H1 (cell line): ENCODE measurements around the gene KCNIP2. TPM values are rescaled to one million over a fixed set of nuclear protein-coding genes. Genes with fewer than 3 reads are reported as not detected.

Source experiments
- ATF3 ChIP-seq: IDR thresholded peaks from 2 replicates; pipeline ENCODE4 v1.6.1; 2011; ENCODE audit warnings: low read depth, mild to moderate bottlenecking, low read length; ENCODE audit not compliant: insufficient read depth
- KDM4A ChIP-seq: IDR thresholded peaks from one replicate; pipeline ENCODE4 v1.7.1; 2012; ENCODE audit warnings: low read depth, mild to moderate bottlenecking, moderate library complexity, low read length, inconsistent platforms; ENCODE audit not compliant: severe bottlenecking
- POU5F1 ChIP-seq: IDR thresholded peaks from 2 replicates; pipeline ENCODE4 v1.6.1; 2011; ENCODE audit warnings: low read depth, mild to moderate bottlenecking, low read length, moderate library complexity
- RAD21 ChIP-seq, 2 experiments: IDR thresholded peaks in 1 of 2; conservative IDR thresholded peaks in 1 of 2; 2 replicates each; pipeline ENCODE4 v1.6.1; 2011; ENCODE audit warnings: low read depth in 2 of 2, low read length in 2 of 2, improper control_type of control experiment in 1 of 2, inconsistent platforms in 1 of 2, mild to moderate bottlenecking in 1 of 2, moderate library complexity in 1 of 2
- RFX5 ChIP-seq: IDR thresholded peaks from 2 replicates; pipeline ENCODE4 v1.6.1; 2011; ENCODE audit warnings: low read depth, low read length, improper control_type of control experiment, borderline replicate concordance
- RNF2 ChIP-seq: fragments of 200-900, 300-1000 bp; sonication (generic); IDR thresholded peaks from 2 replicates; pipeline ENCODE4 v1.7.1; 2016; ENCODE audit warnings: borderline replicate concordance, low read depth, mild to moderate bottlenecking, antibody characterized with exemption, low read length; ENCODE audit not compliant: poor library complexity, severe bottlenecking; ENCODE audit errors: missing control alignments
- SP2 ChIP-seq: IDR thresholded peaks from 2 replicates; pipeline ENCODE4 v1.6.1; 2012; ENCODE audit warnings: mild to moderate bottlenecking, low read length, inconsistent platforms
- TBP ChIP-seq: IDR thresholded peaks from 2 replicates; pipeline ENCODE4 v1.6.1; 2011; ENCODE audit warnings: low read depth, low read length, improper control_type of control experiment
- YY1 ChIP-seq: IDR thresholded peaks from 2 replicates; pipeline ENCODE4 v1.6.1; 2011; ENCODE audit warnings: low read depth, mild to moderate bottlenecking, low read length
- polyA plus RNA-seq, 7 experiments: library from polyadenylated mRNA; depleted of rRNA in 3 of 7; stranded (reverse) in 5 of 7; unstranded in 2 of 7; fragments of >200 nt in 5 of 7; fragments of 200-250 nt in 2 of 7; gene quantifications; 1 replicate in 5 of 7; 2 replicates in 1 of 7; 4 replicates in 1 of 7; pipeline versions ENCODE4 v1.2.1 to v1.2.3, GENCODE V29; 2011 to 2013; ENCODE audit warnings: missing spikeins in 2 of 7, mixed read lengths in 2 of 7
- total RNA-seq: library from RNA; stranded (reverse); fragmentation: NEBNext Ultra II Directional; extraction: Animal tissue kit (Norgen Biotek cat#: 25700); gene quantifications from 2 replicates; pipeline ENCODE4 v1.2.1, GENCODE V29; 2021

The KCNIP2 gene
- total and polyA plus RNA-seq, 2 of the 8 experiments (the other 6 are each of a cell fraction or from before 2014, with no cell fraction given), result 2.7 to 6.0 TPM

- TF ChIP-seq RAD21 (IDR thresholded peaks at IDR 0.05 in 1 of 2, conservative IDR thresholded peaks at IDR 0.05 in 1 of 2; ENCODE audit: low read depth in 2 of 2, low read length in 2 of 2) (no peak), POU5F1 (no peak), RFX5 (no peak), YY1 (no peak), ATF3 (no peak), SP2 (no peak), KDM4A (no peak), TBP (no peak), RNF2 (no peak)
- TF ChIP-seq, all 59 proteins: peak for 0
Measured at GRCh38 chr10:101859530-101859929, 15.9 kb upstream of the KCNIP2 start (continued).
